Adrenal gland (tissue), 5 donors: ENCODE measurements around the gene FRK.

ENCODE experiments used
- POLR2A ChIP-seq, 2 donors: fragments of 450-650 bp; IDR thresholded peaks; one replicate each; pipeline ENCODE4 v1.6.1; 2017; ENCODE audit warnings: antibody characterized with exemption in 2 of 2, mild to moderate bottlenecking in 2 of 2, moderate library complexity in 1 of 2
- TF ChIP-seq, protein P1 (sequence below), 6 experiments: fragments of 450-650 bp in 4 of 6; fragments of 200-600 bp in 2 of 6; sonication (generic) in 1 of 6; IDR thresholded peaks; 1 replicate in 5 of 6; 2 replicates in 1 of 6; pipeline versions ENCODE4 v1.5.1 to v1.8.0; 2016 to 2021; ENCODE audit warnings: antibody characterized with exemption in 6 of 6, mild to moderate bottlenecking in 2 of 6, moderate library complexity in 1 of 6
- donor health status: DM: no; HTN: no; CAD: no.

DNA sequence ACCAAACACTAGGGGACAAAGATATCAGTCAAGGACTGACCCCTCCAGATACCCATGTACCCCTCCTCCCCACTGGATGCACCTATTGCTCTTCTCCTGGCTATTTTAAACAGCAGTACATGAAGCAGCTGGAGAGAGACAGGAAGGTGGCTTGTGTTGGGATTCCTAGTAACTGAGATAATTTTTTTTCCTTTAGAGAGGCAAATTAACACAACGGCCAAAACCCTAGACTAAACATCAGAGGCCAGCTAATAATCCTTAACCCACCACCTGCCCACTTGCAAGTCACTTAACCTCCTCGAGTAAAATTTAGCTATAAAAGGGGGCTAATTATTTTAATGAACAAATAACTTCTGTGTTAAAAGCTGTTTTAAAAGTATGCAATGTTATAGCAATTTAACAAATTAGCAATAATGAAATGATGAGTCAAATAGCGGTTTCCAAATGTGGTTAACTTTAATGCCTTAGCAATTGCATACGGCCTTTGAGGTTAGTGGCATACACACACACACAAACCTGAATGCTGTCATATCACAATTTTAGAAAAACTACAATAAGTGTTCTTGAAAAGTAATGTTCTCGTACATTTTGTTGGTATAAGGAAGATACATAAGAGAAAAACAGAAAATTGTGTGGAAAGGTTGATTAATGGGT, 151.7 kb downstream of the FRK start:
- TF ChIP-seq, protein P1, sequence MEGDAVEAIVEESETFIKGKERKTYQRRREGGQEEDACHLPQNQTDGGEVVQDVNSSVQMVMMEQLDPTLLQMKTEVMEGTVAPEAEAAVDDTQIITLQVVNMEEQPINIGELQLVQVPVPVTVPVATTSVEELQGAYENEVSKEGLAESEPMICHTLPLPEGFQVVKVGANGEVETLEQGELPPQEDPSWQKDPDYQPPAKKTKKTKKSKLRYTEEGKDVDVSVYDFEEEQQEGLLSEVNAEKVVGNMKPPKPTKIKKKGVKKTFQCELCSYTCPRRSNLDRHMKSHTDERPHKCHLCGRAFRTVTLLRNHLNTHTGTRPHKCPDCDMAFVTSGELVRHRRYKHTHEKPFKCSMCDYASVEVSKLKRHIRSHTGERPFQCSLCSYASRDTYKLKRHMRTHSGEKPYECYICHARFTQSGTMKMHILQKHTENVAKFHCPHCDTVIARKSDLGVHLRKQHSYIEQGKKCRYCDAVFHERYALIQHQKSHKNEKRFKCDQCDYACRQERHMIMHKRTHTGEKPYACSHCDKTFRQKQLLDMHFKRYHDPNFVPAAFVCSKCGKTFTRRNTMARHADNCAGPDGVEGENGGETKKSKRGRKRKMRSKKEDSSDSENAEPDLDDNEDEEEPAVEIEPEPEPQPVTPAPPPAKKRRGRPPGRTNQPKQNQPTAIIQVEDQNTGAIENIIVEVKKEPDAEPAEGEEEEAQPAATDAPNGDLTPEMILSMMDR (IDR thresholded peaks at IDR 0.05), result no peak
- no peak for TF ChIP-seq POLR2A (IDR thresholded peaks at IDR 0.05)
